Activated naive CD4-positive, alpha-beta T cell treated with anti-CD3 and anti-CD28 coated beads, Interleukin-2, amount 10 ng/mL, durations not matched to agents 7 days and 5 days (primary cell): ENCODE data around the gene TTLL12.

Experiments
- CTCF ChIA-PET: fragments of 350-600 bp; sonication (Branson Sonifier 250); formaldehyde crosslinking; loops from one replicate; lab custom pipeline; 2021; ENCODE audit warnings: antibody characterized with exemption; lab: Charles Lee
- DNase-seq: peaks from one replicate; pipeline ENCODE4 v3.0.0-alpha.2; 2020
- H3K27ac Mint-ChIP-seq: one replicate; pipeline ENCODE4 v1.8.0; 2021; ENCODE audit warnings: mild to moderate bottlenecking, moderate library complexity, mixed read lengths
- H3K27me3 Mint-ChIP-seq: one replicate; pipeline ENCODE4 v1.8.0; 2021; ENCODE audit warnings: mild to moderate bottlenecking, mixed read lengths
- H3K36me3 Mint-ChIP-seq: one replicate; pipeline ENCODE4 v1.8.0; 2021; ENCODE audit warnings: mixed read lengths
- H3K4me1 Mint-ChIP-seq: one replicate; pipeline ENCODE4 v1.8.0; 2021; ENCODE audit warnings: mixed read lengths
- H3K4me3 Mint-ChIP-seq: one replicate; pipeline ENCODE4 v1.8.0; 2021; ENCODE audit warnings: mild to moderate bottlenecking, moderate library complexity, mixed read lengths
- H3K9me3 Mint-ChIP-seq: one replicate; pipeline ENCODE4 v1.8.0; 2021; ENCODE audit warnings: mixed read lengths

Gene TTLL12

DNA sequence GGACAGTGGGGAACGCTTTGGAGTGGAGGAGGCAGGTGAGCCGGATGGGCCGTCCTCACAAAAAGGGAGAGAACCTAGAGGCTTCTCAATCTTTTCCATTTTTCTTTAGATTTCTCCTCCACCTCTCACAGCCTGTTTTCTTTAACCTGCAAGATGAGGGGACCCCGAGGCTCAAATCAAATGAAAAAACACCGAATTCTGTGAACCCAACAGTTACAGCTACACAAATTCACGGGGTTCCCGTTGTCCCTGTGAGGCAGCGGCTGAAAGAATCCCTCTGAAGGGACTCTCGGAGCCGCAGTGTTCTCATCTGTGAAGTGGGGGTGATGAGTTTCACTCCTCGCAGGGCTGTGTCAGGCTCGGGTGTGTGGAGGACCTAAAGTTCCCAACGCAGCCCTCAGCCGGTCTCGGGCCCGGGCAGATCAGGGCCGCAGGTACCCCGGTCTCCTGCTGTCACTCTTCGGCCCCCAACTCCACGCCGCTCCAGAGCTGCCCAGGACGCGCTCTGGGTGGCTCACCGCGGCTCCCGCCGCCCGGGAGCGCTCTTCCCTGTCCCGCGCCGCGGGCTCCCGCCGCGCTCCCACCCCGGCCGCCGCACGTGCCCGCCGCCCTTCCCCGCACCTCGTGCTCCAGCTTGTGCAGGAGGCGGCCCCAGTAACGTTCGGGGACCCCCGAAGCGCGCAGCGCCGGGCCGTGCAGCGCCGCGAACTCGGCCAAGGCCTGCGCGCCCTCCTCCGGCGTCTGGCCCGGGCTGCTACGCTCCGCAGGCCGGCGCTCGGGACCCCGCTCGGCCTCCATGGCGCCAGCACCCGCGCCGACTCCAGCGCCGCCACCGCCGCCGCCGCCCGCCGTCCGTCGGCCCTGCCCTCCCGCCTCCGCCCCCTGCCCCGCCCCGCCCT is at the start of gene TTLL12:
TTLL12 (minus strand) TSS at position 863 of the 899 bp plus-strand sequence; CDS start at position 798, 65 bp downstream.
- peak within 1 kb of the TSS; percentile 78 for H3K4me3 Mint-ChIP-seq
- H3K4me1 Mint-ChIP-seq: peaks cover 36% of the 10 kb centered on the region
- peak within 1 kb of the TSS; percentile 97 for H3K27ac Mint-ChIP-seq
- peaks cover 16% of the 10 kb centered on the region for H3K27me3 Mint-ChIP-seq
- peak; percentile 71 for DNase-seq
- peaks cover 9% of the 10 kb centered on the region for H3K36me3 Mint-ChIP-seq
- peaks cover 8% of the 10 kb centered on the region for H3K9me3 Mint-ChIP-seq
- CTCF ChIA-PET: interaction anchor here (0.6 to 1.3 kb wide), 5 partner anchors 40 to 160 kb away, joined by 3 to 5 read pairs (median 3); no protein-coding TSS in a partner anchor

DNA sequence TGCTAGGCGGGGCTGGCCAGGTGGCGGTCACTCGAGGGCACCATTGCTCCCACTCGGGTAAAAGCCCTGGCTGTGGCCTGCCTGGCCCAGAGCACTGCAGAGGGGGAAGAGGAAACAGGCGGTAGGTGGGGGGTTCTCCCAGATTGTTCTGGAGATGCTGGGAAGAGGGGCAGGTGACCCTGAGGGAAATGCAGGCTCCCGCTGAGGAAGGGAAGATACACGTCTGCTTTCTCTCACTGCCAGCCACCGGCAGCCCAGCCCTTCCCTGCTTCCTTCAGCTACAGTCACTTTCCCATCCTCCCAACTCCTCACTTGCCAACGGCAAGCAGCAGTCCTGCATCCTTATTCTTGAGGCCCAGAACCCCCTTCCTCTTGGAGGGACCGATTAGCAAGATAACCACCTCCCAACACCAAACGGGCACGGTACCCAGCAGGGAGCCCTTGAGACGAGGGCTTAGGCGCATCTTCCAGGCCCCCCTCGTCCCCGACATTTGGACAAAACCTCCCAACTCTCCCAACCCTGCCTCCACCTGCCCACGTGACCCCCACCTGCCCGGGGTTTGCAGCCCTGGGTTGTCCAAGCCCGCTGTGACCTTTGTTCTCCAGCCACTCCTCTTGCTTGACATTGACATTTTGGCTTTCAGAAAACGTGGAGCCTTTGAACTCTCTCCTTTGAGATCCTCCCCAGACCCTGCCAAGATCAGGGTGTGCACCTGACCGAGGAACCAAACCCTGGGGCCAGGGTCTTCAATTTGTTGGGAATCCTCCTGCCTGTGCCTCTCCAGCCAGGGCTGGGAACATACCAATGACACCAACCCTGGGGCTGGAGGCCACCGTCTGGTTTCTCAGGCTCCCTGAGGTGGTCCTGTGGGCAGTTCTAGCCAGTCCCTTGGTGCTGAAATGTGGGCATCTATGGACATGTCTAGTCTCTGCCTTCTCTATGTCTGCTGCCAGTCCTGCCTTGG is 48.8 kb upstream of the TTLL12 start:
- no peak overlapping the region for H3K4me3 Mint-ChIP-seq
- CTCF ChIA-PET: interaction anchor here (1.7 kb wide), 1 partner anchor 111 kb away, joined by 13 read pairs; no protein-coding TSS in a partner anchor

DNA sequence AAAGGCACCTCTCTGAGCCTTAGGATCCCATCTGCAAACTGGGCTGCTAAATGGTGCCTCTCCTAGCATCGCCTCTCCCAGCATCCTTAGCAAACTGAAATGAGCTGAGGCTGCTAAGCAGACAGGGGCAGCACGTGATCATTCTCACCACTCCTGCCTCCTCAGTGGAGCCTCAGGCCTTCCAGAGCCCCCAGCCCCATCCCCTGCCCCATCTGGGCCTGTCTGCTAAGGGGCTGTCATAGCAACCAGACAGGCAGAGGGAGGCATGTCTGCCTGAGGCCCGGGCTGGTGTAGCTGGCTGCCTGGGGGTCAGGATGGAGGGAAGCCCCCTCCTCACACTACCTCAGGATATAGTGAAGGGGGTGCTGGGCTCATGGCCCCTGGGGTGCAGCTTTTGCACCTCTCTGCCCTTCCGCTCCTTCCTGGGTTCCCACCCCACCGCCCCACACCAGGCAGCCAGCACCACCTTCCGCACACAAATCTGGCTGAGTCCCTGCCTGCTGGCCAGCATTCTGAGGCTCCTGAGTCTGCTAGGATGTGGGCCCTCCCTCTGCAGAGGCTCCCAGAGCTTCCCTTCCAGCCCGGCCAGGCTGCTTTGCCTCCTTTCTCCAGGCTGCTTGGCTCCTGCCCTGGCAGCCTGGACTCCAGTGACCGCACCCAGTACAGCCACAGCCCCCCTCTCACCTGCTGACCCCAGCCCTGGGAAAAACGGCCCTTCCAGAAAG is 47.5 kb upstream of the TTLL12 start:
- no peak overlapping the region for H3K4me3 Mint-ChIP-seq
- DNase-seq: no peak
- H3K27me3 Mint-ChIP-seq: peaks cover 35% of the 10 kb centered on the region
- CTCF ChIA-PET: interaction anchor here (1.7 kb wide), 1 partner anchor 112 kb away, joined by 13 read pairs; no protein-coding TSS in a partner anchor
- H3K4me1 Mint-ChIP-seq: peaks cover 5% of the 10 kb centered on the region
- no peaks in the 10 kb centered on the region for H3K9me3 Mint-ChIP-seq
- no peak overlapping the region for H3K27ac Mint-ChIP-seq
- H3K36me3 Mint-ChIP-seq: no peaks in the 10 kb centered on the region

More for the DNA sequence above, 48.8 kb upstream of the TTLL12 start:
- peaks cover 5% of the 10 kb centered on the region for H3K4me1 Mint-ChIP-seq
- H3K9me3 Mint-ChIP-seq: no peaks in the 10 kb centered on the region
- no peaks in the 10 kb centered on the region for H3K36me3 Mint-ChIP-seq
- no peak overlapping the region for H3K27ac Mint-ChIP-seq
- DNase-seq: no peak
- H3K27me3 Mint-ChIP-seq: peaks cover 45% of the 10 kb centered on the region

DNA sequence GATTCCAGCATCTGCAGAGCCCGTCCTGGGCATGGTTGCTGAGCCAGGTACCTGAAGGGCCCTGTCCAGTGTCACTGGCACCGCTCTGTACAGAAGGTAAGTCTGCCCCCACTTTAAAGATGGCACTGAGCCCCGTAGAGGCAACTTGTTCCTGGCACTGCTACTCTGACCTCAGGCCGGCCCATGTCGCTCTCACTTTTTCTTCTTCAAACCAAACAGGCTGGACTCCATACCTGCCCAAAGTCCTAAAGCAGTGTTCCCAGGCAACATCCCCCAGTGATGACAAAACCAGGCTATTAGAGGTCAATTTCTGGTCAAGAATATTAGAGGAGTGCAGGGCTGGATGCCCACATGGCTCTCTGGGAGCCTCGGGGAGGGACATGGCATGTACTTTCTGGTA is 46.6 kb upstream of the TTLL12 start:
- CTCF ChIA-PET: interaction anchor here (4.3 to 7.0 kb wide), 2 partner anchors 39 to 112 kb away, joined by 49 to 125 read pairs; no protein-coding TSS in a partner anchor
- Mint-ChIP-seq H3K4me1 (peaks cover 5% of the 10 kb centered on the region), H3K27ac (no peak overlapping the region), H3K9me3 (no peaks in the 10 kb centered on the region), H3K27me3 (peaks cover 26% of the 10 kb centered on the region), H3K4me3 (no peak overlapping the region), H3K36me3 (no peaks in the 10 kb centered on the region)
- no peak for DNase-seq

DNA sequence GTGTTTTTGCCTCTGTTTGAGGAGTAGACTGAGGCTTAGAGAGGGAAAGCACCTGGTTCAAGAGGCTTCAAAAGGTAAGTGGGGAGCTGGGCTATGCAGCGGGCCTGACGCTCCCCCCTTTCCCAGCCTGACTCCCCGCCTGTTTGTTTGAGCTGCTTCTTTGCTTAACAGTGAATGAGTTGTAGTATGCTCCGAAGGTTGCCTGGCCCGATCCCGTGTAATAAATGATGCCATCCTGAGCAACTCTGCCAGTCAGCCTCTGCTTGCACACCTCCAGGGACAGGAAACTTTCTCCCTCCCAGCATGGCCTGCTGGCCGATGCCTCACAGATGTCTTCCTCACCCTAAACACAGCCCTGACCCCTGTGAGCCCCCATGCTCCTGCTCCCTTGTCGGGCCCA is 45.5 kb upstream of the TTLL12 start:
- Mint-ChIP-seq H3K9me3 (no peaks in the 10 kb centered on the region), H3K36me3 (no peaks in the 10 kb centered on the region), H3K4me3 (no peak overlapping the region), H3K27ac (no peak overlapping the region), H3K27me3 (peaks cover 17% of the 10 kb centered on the region), H3K4me1 (peaks cover 5% of the 10 kb centered on the region)
- CTCF ChIA-PET: interaction anchor here (1.1 to 7.0 kb wide), 13 partner anchors 17 to 154 kb away, joined by 3 to 125 read pairs (median 7); no protein-coding TSS in a partner anchor
- DNase-seq: no peak

DNA sequence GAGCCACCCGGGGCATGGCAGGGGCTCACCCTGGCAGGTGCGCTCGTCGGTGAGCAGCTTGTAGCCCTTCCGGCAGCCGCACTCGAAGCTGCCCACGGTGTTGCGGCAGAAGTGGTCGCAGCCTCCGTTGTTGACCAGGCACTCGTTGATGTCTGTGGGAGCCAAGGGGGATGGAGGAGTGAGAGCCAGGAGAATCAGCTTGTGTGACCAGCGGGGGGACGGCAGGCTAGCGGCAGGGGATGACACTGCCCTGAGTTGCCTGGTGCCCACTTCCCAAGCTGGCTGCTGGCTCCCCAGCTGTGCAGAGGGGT is 44.7 kb upstream of the TTLL12 start:
- DNase-seq: no peak
- no peak overlapping the region for H3K27ac Mint-ChIP-seq
- peaks cover 5% of the 10 kb centered on the region for H3K4me1 Mint-ChIP-seq
- no peaks in the 10 kb centered on the region for H3K36me3 Mint-ChIP-seq
- H3K4me3 Mint-ChIP-seq: no peak overlapping the region
- CTCF ChIA-PET: interaction anchor here (0.6 to 7.0 kb wide), 25 partner anchors 9 to 1519 kb away, joined by 3 to 125 read pairs (median 4); no protein-coding TSS in a partner anchor
- H3K9me3 Mint-ChIP-seq: no peaks in the 10 kb centered on the region
- H3K27me3 Mint-ChIP-seq: peaks cover 23% of the 10 kb centered on the region

DNA sequence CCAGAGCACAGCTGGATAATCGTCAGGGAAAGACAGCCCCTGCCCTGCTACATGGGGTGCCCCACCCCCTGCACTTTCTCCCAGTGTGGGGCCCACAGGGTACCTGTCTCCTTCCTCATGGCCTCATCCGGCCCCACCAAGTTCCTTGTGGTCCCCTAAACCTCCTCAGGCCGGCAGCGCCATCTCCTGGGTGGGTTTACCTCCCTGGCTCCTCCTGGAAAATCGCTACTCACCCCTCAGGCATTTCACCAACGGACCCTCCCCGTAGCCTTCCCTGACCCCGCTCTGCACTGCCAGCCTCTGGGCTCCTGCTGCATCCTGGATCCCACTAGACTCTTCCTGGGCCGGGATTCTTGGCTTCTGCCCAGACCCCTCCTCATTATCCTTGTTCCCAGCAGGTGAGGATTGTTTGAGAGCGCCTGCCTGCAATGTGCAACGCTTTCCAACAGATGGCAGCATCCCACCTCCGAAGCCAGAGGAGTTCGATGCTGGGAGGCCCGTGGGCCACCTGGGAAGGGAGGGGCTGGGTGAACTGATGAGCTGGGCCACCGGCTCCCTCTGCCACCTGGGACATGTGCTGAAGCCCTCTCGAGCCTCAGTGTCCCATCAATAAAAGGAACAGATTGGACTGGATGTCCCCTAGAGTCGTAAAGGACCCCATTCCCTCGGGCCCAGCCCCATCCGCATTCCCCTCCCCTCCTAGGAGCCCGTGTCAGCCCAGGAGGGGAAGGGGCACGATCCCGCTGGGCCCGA is 44.2 kb upstream of the TTLL12 start:
- Mint-ChIP-seq H3K4me3 (no peak overlapping the region), H3K9me3 (no peaks in the 10 kb centered on the region), H3K27me3 (peaks cover 23% of the 10 kb centered on the region), H3K4me1 (peaks cover 5% of the 10 kb centered on the region), H3K36me3 (no peaks in the 10 kb centered on the region), H3K27ac (no peak overlapping the region)
- DNase-seq: peak; percentile 80
- CTCF ChIA-PET: interaction anchor here (0.6 to 7.0 kb wide), 26 partner anchors 10 to 1518 kb away, joined by 3 to 125 read pairs (median 4); no protein-coding TSS in a partner anchor

DNA sequence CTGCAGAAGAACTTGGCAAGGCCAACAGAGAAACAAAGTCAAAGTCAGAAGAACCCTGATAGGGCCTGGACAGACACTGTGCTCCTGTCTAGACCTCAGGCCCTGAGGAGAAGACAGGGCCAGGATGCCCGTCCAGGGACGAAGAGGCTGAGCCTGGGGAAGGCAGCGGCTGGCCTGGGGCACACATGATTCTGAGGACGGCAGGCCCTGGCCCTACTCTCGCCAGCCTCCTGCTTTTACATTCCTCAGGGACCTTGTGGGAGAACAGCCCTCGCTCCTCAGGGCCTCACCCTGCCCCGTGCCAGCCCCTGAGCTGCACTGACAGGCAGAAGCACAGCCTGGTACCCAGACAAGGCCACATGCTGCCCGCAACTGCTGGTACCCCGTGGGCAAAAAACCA is 43.6 kb upstream of the TTLL12 start:
- H3K9me3 Mint-ChIP-seq: no peaks in the 10 kb centered on the region
- H3K27ac Mint-ChIP-seq: no peak overlapping the region
- no peaks in the 10 kb centered on the region for H3K36me3 Mint-ChIP-seq
- H3K4me1 Mint-ChIP-seq: peaks cover 5% of the 10 kb centered on the region
- DNase-seq: no peak
- CTCF ChIA-PET: interaction anchor here (1.6 to 7.0 kb wide), 5 partner anchors 33 to 154 kb away, joined by 3 to 125 read pairs (median 28); no protein-coding TSS in a partner anchor
- H3K4me3 Mint-ChIP-seq: no peak overlapping the region
- H3K27me3 Mint-ChIP-seq: peaks cover 17% of the 10 kb centered on the region

DNA sequence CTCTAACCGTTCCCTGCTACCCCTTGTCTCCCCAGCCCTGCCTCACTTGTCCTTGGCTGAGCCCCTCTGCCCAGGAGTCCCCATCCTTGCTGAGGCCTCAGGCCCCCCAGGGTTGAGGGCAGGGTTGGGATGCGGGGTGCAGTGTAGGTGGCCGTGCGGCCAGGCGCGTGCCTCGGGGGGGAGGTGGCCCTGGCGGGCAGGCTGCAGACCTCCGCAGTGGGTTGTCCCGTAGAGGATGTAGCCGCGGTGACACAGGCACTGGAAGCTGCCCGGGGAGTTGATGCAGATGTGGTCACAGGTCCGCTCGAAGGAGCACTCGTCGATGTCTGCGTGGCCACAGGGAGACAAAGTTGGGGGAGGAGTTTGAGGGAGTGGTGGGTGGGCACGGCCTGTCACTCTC is 41.9 kb upstream of the TTLL12 start:
- Mint-ChIP-seq H3K9me3 (no peaks in the 10 kb centered on the region), H3K4me1 (peaks cover 5% of the 10 kb centered on the region), H3K4me3 (no peak overlapping the region), H3K27ac (no peak overlapping the region), H3K27me3 (peaks cover 11% of the 10 kb centered on the region), H3K36me3 (no peaks in the 10 kb centered on the region)
- CTCF ChIA-PET: interaction anchor here (0.6 to 7.0 kb wide), 3 partner anchors 19 to 153 kb away, joined by 3 to 125 read pairs (median 4); no protein-coding TSS in a partner anchor
- no peak for DNase-seq

DNA sequence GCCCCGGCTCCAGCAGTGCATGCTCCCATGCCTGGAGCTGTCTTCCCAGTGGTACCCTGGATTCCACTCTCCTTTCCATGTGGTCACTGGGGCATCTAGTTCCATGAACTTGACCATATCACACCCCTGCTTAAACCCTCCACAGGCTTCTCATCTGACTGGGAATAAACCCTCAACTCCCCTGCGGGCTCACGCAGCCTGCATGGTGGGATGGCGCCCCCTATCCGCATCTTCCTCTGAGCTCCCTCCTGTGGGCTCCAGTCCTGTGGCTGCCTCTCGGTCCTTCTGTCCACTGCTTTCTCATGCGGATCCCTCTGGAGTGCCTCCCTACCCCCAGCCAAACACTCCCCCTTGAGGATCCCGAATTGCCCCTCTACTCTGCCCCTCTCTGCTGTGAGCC is 41.4 kb upstream of the TTLL12 start:
- CTCF ChIA-PET: interaction anchor here (0.6 to 7.0 kb wide), 3 partner anchors 19 to 153 kb away, joined by 3 to 125 read pairs (median 4); no protein-coding TSS in a partner anchor
- Mint-ChIP-seq H3K9me3 (no peaks in the 10 kb centered on the region), H3K36me3 (no peaks in the 10 kb centered on the region), H3K4me3 (no peak overlapping the region), H3K27me3 (peaks cover 11% of the 10 kb centered on the region), H3K4me1 (peaks cover 5% of the 10 kb centered on the region), H3K27ac (no peak overlapping the region)
- peak; percentile 48 for DNase-seq

DNA sequence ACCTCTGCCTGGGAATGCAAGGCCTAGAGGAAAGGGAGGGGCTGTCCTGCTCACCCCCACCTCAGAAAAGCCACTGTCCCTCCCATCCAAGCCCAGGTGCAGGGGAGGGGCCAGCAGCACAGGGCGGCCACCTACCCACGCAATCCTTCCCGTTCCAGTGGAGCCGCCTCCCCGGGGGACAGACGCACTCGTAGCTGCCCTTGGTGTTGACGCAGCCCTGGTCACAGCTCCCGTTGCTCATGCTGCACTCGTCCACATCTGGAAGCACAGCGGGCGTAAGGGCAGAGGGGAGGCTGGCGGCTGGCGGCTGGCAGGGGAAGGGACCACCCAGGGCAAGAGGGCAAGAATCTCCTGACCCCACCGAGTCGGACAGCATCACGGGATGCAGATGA is 40.3 kb upstream of the TTLL12 start:
- Mint-ChIP-seq H3K36me3 (no peaks in the 10 kb centered on the region), H3K4me1 (peaks cover 5% of the 10 kb centered on the region), H3K4me3 (no peak overlapping the region), H3K9me3 (no peaks in the 10 kb centered on the region), H3K27me3 (peaks cover 11% of the 10 kb centered on the region), H3K27ac (no peak overlapping the region)
- CTCF ChIA-PET: interaction anchor here (7.0 kb wide), 1 partner anchor 119 kb away, joined by 125 read pairs; no protein-coding TSS in a partner anchor
- DNase-seq: no peak

DNA sequence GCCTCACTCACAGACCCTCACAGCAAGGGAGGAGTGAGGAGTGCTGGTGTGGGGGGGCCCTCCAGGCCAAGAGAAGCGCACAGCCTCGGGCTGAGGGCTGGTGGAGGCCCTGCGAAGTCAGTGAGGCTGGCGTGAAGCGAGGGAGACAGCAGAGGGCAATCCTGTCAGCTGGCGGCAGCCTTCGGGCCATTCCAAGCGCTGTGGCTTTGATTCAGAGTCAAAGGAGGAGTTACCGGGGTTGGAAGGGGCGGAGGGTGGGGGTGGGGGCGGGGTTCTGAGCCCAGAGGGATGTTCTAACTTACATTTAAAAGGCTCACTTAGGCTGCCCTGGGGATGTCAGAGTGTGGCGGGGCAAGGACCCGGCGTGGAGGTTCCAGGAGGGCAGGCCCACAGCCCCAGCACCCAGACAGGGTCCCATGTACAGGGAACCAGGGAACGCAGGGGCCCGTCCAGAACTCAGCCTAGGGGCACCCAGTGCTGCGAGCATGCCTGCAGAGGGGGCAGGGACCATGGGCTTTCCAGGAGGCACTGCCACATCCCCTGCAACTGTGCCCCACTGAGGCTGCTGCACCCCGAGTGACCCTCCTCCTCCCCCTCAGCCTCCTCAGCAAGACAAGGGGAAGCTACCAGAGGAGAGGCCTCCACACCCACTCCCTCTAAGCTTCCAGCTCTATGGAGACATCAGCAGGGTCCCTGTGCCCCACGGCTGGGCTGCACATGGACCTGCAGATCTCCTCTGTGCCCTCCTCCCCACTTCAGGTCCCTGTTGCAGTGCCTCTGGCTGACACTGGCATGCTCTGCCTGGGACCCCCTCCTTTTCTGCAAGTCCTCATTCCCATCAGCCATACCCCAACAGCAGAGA is 39.7 kb upstream of the TTLL12 start:
- no peak overlapping the region for H3K27ac Mint-ChIP-seq
- H3K27me3 Mint-ChIP-seq: peaks cover 11% of the 10 kb centered on the region
- H3K36me3 Mint-ChIP-seq: no peaks in the 10 kb centered on the region
- no peak overlapping the region for H3K4me3 Mint-ChIP-seq
- peaks cover 5% of the 10 kb centered on the region for H3K4me1 Mint-ChIP-seq
- CTCF ChIA-PET: interaction anchor here (7.0 kb wide), 1 partner anchor 119 kb away, joined by 125 read pairs; no protein-coding TSS in a partner anchor
- DNase-seq: no peak
- H3K9me3 Mint-ChIP-seq: no peaks in the 10 kb centered on the region
